ENCODE measurements around the gene TGM4.

TGM4 gene

DNA sequence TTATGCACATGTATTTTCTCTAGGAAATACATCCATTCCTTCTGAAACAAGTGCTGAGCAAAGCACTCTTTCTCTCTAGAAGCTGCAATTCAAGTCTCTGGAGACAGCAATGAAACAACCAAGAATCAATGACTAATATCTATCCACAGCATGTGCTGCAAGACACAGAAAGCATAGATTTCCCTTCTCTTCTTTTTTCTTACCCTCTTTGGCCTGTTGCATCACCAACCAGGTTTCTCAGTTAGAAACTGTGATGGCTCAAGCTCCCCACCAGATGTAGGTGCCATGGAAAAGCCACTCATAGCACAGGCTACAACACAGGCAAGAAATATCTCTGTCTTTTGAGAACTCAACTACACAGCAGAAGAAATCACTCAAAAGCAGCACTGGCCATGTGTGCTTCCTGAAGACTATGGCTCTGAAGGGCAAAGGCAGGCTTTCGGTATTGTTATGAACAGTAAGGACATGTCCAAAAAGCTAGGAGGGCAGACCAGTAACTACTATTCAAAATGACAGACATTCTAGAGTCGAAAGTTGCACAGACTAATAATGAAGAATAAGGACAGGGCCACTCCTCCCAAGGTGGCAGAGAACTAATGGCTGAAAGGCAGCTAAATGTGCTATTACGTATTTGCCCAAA lies 86.1 kb downstream of the TGM4 start:
- Histone ChIP-seq H3K4me3 (ENCODE audit: severe bottlenecking) (no peak overlapping the region), H3K4me1 (ENCODE audit: insufficient read depth, poor library complexity, severe bottlenecking) (peaks cover 37% of the 10 kb centered on the region), H3K36me3 (ENCODE audit: low read depth) (peaks cover 30% of the 10 kb centered on the region), H3K9me3 (ENCODE audit: severe bottlenecking) (no peaks in the 10 kb centered on the region), H3K27ac (ENCODE audit: poor library complexity, severe bottlenecking) (no peak overlapping the region), H3K27me3 (ENCODE audit: insufficient read depth, poor library complexity, severe bottlenecking) (no peaks in the 10 kb centered on the region)
- ATAC-seq (ENCODE audit: low read depth) (no peak), DNase-seq (ENCODE audit: low spot score) (no peak)
- TF ChIP-seq, protein P1, sequence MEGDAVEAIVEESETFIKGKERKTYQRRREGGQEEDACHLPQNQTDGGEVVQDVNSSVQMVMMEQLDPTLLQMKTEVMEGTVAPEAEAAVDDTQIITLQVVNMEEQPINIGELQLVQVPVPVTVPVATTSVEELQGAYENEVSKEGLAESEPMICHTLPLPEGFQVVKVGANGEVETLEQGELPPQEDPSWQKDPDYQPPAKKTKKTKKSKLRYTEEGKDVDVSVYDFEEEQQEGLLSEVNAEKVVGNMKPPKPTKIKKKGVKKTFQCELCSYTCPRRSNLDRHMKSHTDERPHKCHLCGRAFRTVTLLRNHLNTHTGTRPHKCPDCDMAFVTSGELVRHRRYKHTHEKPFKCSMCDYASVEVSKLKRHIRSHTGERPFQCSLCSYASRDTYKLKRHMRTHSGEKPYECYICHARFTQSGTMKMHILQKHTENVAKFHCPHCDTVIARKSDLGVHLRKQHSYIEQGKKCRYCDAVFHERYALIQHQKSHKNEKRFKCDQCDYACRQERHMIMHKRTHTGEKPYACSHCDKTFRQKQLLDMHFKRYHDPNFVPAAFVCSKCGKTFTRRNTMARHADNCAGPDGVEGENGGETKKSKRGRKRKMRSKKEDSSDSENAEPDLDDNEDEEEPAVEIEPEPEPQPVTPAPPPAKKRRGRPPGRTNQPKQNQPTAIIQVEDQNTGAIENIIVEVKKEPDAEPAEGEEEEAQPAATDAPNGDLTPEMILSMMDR (IDR thresholded peaks at IDR 0.05; ENCODE audit: poor library complexity, severe bottlenecking): no peak

DNA sequence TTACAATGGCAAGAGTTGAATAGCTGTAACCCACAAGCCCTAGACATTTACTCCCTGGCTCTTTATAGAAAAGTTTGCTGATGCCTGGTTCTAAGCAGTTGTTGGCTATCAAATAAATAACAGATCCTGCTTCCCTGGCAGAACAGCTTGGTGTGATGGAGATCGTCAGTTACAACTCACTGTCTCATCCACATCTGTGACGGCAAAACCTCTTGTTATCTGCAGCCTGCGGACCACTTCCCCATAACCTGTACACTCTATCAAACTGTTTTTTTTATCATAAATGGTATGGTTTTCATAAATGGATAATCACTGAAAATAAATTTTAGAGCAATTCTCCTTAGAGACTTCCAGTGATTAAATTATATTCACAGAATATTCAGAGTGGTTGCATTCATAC lies 87.5 kb downstream of the TGM4 start:
- TF ChIP-seq, protein P1 (IDR thresholded peaks at IDR 0.05; ENCODE audit: poor library complexity, severe bottlenecking): no peak
- H3K27me3 ChIP-seq (ENCODE audit: insufficient read depth, poor library complexity, severe bottlenecking): no peaks in the 10 kb centered on the region
- H3K4me1 ChIP-seq (ENCODE audit: insufficient read depth, poor library complexity, severe bottlenecking): peaks cover 45% of the 10 kb centered on the region
- H3K9me3 ChIP-seq (ENCODE audit: severe bottlenecking): no peaks in the 10 kb centered on the region
- peak overlapping the region; percentile 100 for H3K27ac ChIP-seq (ENCODE audit: poor library complexity, severe bottlenecking)
- ATAC-seq (ENCODE audit: low read depth) (no peak), DNase-seq (ENCODE audit: low spot score) (no peak)
- H3K36me3 ChIP-seq (ENCODE audit: low read depth): peaks cover 30% of the 10 kb centered on the region
- no peak overlapping the region for H3K4me3 ChIP-seq (ENCODE audit: severe bottlenecking)

DNA sequence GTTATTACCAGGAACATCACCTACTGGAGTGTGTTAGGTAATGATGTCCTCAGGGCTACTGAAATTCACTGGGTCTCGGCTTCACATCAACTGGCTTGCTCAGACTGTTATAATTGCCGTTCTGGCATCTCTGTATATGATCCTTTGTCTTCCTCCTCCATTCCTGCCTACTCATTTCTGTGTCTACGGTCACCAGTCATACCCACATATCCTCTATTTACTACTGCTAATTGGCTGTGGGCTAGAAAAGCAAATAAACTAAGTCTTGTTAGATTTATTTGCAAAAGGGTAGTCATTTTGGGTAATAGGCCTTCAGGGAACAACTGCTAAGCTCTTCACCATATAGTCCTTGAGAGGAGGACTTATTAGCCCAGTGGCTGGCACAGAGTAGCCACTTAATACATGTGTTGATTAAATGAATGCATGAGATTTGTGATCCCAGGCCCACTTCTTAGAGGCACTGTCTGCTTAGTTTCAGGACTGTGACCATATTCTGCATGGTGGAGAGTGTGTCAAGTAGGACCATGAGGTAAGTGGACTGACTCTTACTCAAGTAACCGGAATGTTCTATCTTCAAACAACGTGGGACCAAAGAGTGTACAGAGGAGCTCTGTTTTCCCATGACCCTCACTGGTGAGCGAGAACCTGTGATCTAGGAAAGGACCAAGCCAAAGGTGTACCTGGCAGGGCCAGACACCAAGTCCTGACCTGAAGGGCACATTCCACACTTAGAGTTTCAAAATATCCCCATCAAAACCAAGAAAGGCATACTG lies 88.4 kb downstream of the TGM4 start:
- H3K4me1 ChIP-seq (ENCODE audit: insufficient read depth, poor library complexity, severe bottlenecking): peaks cover 53% of the 10 kb centered on the region
- H3K36me3 ChIP-seq (ENCODE audit: low read depth): peaks cover 23% of the 10 kb centered on the region
- H3K9me3 ChIP-seq (ENCODE audit: severe bottlenecking): no peaks in the 10 kb centered on the region
- no peak overlapping the region for H3K4me3 ChIP-seq (ENCODE audit: severe bottlenecking)
- ATAC-seq (ENCODE audit: low read depth) (no peak), DNase-seq (ENCODE audit: low spot score) (no peak)
- TF ChIP-seq, protein P1 (IDR thresholded peaks at IDR 0.05; ENCODE audit: poor library complexity, severe bottlenecking): no peak
- peak overlapping the region; percentile 100 for H3K27ac ChIP-seq (ENCODE audit: poor library complexity, severe bottlenecking)
- no peaks in the 10 kb centered on the region for H3K27me3 ChIP-seq (ENCODE audit: insufficient read depth, poor library complexity, severe bottlenecking)

DNA sequence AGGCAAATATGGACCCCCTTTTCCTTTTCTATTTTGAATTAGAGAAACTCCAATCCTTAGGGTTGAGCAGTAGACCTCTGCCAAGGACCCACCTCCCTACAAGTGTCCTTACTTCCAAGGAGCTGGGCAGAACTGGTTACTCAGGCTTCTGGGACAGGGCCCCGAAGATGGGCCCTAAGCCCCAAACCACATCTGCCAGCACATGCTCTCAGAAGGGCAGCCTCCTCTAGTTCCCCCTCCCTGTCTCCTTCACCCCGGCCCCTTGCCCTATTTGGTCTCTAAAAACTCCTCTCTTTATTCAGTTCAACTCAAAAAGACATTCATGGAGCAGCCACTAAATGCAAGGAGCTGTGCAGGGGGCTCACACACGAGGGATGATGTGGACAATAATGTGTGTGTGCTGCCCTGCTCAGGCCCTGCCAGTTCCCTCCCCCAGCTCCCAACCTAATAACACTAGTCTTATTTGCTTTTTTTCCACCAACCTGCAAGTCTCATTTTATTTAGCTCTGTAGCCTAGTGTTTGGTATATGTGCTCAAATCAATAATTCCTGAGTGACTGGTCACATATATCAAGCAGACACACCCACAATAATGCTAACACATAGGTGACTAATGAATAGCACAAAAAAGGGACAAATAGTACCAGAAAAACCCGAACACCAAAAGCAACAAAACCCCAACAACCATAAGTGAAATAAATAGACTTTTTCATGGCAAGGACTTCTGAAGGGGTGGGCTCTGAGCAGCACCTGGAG lies 89.3 kb downstream of the TGM4 start:
- no peak overlapping the region for H3K4me3 ChIP-seq (ENCODE audit: severe bottlenecking)
- TF ChIP-seq, protein P1 (IDR thresholded peaks at IDR 0.05; ENCODE audit: poor library complexity, severe bottlenecking): no peak
- ATAC-seq (ENCODE audit: low read depth) (peak; percentile 10; the same call in 1 of the 3 replicates), DNase-seq (ENCODE audit: low spot score) (no peak)
- peak overlapping the region; percentile 100 for H3K27ac ChIP-seq (ENCODE audit: poor library complexity, severe bottlenecking)
- H3K36me3 ChIP-seq (ENCODE audit: low read depth): peaks cover 14% of the 10 kb centered on the region
- H3K9me3 ChIP-seq (ENCODE audit: severe bottlenecking): no peaks in the 10 kb centered on the region
- peaks cover 63% of the 10 kb centered on the region for H3K4me1 ChIP-seq (ENCODE audit: insufficient read depth, poor library complexity, severe bottlenecking)
- no peaks in the 10 kb centered on the region for H3K27me3 ChIP-seq (ENCODE audit: insufficient read depth, poor library complexity, severe bottlenecking)
